ENCODE data around the gene MAGOH. TPM values are rescaled to one million over a fixed set of nuclear protein-coding genes. Genes with fewer than 3 reads are reported as not detected.

Gene MAGOH
- total and polyA plus RNA-seq, 9 of the 15 experiments (the other 6 are each of a cell fraction or from before 2014, with no cell fraction given), result 102 to 342 (median 135) TPM

DNA sequence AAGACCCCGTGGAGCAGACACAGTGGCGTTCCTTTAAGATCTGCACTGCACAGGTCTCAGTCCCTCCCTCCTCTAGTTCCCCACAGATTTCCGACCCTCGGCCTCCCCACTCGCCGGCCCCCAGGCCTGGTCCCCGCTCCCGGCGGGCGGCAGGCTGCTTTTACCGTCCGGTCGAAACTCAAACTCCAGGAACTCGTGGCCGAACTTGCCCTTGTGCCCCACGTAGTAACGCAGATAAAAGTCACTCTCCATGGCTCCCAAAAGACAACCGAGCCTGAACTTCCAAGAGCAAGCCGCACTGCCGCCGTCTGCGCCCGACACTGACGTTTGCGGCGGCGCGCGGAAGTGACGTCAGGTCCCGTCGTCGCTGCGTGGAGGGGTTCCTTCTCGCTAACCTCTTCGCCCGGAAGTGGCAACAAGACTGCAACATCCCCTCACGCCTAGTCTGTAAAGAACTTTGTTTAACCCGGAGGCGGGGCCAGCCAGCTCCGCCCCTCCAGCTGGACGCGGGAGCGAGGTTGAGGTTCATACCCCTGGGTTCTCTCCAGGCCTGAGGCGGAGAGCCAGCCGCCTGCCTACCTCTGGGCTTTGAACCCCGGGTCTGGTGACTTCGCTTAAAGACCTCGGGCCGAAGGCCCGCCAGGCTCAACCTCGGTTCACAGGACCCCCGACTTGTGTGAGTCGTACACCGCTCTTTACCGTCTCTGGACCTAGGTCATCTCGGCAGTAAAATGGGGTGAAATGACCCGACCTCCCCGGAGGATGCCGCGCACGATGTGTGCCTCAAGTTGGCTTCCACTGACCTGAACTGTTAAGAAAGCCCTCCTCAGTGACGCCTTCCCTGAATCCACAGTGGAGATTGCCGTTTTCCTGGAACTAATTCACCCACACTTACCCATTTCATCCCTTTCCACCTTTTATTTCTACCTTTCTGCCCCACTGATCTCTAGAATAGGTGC is at the start of gene MAGOH (continued):
- no peak for TF ChIP-seq ZNF384 (IDR thresholded peaks at IDR 0.05; ENCODE audit: low read depth, low read length)
- no peak for TF ChIP-seq PHTF2 (CRISPR knock-in tag; IDR thresholded peaks at IDR 0.05)
- TF ChIP-seq BRD9 (IDR thresholded peaks at IDR 0.05; ENCODE audit: low read depth, partially characterized antibody), result no peak
- TF ChIP-seq, protein P1, sequence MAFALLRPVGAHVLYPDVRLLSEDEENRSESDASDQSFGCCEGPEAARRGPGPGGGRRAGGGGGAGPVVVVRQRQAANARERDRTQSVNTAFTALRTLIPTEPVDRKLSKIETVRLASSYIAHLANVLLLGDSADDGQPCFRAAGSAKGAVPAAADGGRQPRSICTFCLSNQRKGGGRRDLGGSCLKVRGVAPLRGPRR (CRISPR knock-in tag; IDR thresholded peaks at IDR 0.05), result no peak
- no peak for TF ChIP-seq CBX8 (IDR thresholded peaks at IDR 0.05; ENCODE audit: borderline replicate concordance, extremely low read depth, low read depth, low read length, poor library complexity, severe bottlenecking)
- TF ChIP-seq ZNF184 (CRISPR knock-in tag; IDR thresholded peaks at IDR 0.05), result 0 out of 2 replicates have a peak, but pooled peaks have one; percentile 36
- TF ChIP-seq, protein P2, sequence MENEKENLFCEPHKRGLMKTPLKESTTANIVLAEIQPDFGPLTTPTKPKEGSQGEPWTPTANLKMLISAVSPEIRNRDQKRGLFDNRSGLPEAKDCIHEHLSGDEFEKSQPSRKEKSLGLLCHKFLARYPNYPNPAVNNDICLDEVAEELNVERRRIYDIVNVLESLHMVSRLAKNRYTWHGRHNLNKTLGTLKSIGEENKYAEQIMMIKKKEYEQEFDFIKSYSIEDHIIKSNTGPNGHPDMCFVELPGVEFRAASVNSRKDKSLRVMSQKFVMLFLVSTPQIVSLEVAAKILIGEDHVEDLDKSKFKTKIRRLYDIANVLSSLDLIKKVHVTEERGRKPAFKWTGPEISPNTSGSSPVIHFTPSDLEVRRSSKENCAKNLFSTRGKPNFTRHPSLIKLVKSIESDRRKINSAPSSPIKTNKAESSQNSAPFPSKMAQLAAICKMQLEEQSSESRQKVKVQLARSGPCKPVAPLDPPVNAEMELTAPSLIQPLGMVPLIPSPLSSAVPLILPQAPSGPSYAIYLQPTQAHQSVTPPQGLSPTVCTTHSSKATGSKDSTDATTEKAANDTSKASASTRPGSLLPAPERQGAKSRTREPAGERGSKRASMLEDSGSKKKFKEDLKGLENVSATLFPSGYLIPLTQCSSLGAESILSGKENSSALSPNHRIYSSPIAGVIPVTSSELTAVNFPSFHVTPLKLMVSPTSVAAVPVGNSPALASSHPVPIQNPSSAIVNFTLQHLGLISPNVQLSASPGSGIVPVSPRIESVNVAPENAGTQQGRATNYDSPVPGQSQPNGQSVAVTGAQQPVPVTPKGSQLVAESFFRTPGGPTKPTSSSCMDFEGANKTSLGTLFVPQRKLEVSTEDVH (IDR thresholded peaks at IDR 0.05; ENCODE audit: low read depth, partially characterized antibody), result peak; percentile 94
- TF ChIP-seq NFIC (IDR thresholded peaks at IDR 0.05), result peak; percentile 34
- TF ChIP-seq ZC3H11A (IDR thresholded peaks at IDR 0.05; ENCODE audit: low read depth, low read length), result no peak
- no peak; the same call in 1 of the 2 replicates for TF ChIP-seq DPF2 (IDR thresholded peaks at IDR 0.05)
- TF ChIP-seq FOXP4 (CRISPR knock-in tag; IDR thresholded peaks at IDR 0.05; ENCODE audit: borderline replicate concordance), result 0 out of 2 replicates have a peak, but pooled peaks have one; percentile 42
- no peak for TF ChIP-seq ZNF174 (CRISPR knock-in tag; IDR thresholded peaks at IDR 0.05)
- TF ChIP-seq CGGBP1 (CRISPR knock-in tag; IDR thresholded peaks at IDR 0.05), result peak; percentile 69; the same call in 1 of the 2 replicates
- no peak for TF ChIP-seq FOS (IDR thresholded peaks at IDR 0.05; ENCODE audit: extremely low read depth, insufficient read length)
- TF ChIP-seq BDP1 (IDR thresholded peaks at IDR 0.05; ENCODE audit: insufficient read depth, insufficient read length), result no peak
- TF ChIP-seq MLX (CRISPR knock-in tag; conservative IDR thresholded peaks at IDR 0.05), result no peak
- 0 out of 2 replicates have a peak, but pooled peaks have one; percentile 25 for TF ChIP-seq ZHX1 (conservative IDR thresholded peaks at IDR 0.05; ENCODE audit: low read length)

All from K562 (cell line).